Myocyte (in vitro differentiated cells): ENCODE data around the gene UBXN7. TPM values are rescaled to one million over a fixed set of nuclear protein-coding genes. Genes with fewer than 3 reads are reported as not detected.
"Not testable (repeated sequence)": the region's sequence is repeated elsewhere in the genome, so short reads cannot be mapped to it uniquely, and the experiment has no call there.

Experiments used
- DNase-seq: peaks from one replicate; pipeline ENCODE4 v3.0.0-alpha.2; 2012; ENCODE audit warnings: low read depth
- total RNA-seq: library from RNA; depleted of rRNA; stranded (reverse); fragments of >200 nt; gene quantifications from 2 replicates; pipeline ENCODE4 v1.2.3, GENCODE V29; 2014

UBXN7 gene
- total RNA-seq, 1 donor from 2014 or later, result 10.5 TPM

DNA sequence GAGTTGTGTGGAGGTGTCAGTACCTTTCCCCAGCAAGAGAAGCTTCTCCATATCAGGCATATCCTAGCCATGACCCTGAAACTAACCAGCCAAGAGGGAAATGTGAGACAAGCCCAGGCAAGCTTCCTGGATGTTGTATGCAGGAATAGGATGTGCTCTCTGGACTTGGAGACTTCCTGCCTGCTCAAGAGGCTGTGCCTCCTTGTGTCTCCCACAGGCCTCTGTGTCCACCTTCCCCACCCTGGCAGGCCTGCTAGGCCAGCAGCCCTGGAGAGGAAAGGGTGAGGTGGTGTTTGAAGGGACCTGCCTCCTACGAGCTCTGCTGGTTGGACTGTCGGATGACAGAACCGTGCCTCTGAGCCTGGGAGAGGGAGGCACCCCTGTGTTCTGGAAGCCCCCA lies 112.1 kb downstream of the UBXN7 start:
- no peak for DNase-seq

DNA sequence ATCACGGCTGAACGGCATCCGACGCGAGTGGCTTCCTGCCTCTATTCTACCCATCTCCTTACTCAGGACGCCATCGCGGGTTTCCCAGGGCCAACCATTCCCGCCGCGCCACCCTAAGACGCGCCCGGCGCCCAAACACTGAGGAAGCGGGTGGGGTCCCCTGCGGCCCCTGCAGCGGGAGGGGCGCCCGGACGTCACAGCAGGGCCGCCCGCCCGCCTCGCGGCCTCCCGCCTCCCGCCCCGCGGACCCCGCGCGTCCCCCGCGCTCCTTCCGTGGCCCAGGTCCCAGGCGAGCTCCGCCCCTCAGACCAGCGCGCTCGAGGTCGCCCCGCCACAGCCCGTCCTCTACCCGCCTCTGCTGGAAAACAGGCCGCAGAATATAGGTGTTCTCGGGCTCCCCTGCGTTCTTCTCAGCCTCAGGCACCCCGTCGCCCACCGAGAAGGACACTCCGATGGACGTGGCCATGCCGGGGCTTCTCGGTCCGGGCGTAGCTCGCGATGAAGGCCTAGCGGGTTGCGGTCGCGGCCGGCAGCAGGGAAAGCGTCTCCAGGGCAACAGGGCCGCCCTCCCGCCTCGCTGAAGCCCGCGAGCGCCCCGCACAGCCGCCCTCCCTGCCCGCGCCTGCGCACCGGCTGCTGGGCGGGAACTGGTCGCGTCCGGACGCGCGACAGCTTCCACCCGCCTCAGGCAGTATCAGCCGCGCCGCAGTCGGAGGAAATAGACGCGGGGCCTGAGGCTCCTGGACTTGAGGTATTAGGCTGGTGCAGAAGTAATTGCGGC lies 114.3 kb downstream of the UBXN7 start, which contains the start of gene DYNLT2B:
TSS of gene DYNLT2B (minus strand) at position 554 of the 781 bp plus-strand sequence. CDS start at position 466, 88 bp downstream.
- peak; percentile 92 for DNase-seq

DNA sequence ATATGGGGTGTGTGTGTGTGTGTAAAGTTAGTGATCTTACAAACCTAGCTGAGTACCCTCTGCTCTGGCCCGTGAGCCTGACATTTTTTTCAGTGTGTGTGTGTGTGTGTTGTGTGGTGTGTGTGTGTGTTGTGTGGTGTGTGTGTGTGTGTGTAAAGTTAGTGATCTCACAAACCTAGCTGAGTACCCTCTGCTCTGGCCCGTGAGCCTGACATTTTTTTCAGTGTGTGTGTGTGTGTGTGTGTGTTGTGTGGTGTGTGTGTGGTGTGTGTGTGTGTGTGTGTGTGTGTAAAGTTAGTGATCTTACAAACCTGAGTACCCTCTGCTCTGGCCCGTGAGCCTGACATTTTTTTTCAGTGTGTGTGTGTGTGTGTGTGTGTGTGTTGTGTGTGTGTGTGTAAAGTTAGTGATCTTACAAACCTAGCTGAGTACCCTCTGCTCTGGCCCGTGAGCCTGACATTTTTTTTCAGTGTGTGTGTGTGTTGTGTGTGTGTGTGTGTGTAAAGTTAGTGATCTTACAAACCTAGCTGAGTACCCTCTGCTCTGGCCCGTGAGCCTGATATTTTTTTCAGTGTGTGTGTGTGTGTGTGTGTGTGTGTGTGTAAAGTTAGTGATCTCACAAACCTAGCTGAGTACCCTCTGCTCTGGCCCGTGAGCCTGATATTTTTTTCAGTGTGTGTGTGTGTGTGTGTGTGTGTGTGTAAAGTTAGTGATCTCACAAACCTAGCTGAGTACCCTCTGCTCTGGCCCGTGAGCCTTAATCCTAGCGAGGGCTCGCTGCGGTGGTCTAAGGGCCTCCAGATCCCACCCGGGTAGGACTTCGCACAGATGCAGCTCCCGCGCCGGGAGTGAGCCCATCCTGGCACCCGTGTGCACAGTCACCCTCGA lies 115.2 kb downstream of the UBXN7 start:
- DNase-seq, result not testable (repeated sequence)

DNA sequence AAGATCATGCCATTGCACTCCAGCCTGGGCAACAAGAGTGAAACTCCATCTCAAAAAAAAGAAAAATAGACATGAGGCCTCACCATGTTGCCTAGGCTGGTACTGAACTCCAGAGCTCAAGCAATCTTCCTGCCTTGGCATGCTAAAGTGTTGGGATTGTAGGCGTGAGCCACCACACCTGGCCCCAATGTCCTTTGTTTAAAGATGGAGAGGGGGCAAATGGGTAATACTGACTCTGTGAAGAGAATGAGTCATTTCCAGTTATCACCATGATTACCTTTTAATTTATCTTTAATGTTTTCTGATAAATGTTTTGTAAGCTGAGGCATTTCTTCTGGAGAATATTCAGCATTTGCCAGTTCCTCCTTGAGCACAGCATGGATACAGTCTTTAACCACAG lies 116.4 kb downstream of the UBXN7 start:
- no peak for DNase-seq

DNA sequence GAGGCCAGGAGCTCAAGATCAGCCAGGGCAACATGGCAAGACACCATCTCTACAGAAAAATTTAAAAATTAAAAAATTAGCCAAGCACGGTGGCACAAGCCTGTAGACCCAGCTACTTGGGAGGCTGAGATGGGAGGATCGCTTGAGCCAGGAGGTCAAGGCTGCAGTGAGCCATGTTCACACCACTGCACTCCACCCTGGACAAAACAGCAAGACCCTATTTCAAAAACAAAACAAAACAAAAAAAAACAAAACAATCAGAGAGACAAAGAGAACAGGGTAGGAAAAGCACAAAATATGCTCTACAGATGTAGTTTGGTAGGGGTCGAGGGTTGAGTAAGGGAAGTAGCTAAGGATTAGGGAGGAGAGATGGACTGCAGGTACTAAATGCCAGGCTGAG lies 117.6 kb downstream of the UBXN7 start:
- DNase-seq, result no peak

DNA sequence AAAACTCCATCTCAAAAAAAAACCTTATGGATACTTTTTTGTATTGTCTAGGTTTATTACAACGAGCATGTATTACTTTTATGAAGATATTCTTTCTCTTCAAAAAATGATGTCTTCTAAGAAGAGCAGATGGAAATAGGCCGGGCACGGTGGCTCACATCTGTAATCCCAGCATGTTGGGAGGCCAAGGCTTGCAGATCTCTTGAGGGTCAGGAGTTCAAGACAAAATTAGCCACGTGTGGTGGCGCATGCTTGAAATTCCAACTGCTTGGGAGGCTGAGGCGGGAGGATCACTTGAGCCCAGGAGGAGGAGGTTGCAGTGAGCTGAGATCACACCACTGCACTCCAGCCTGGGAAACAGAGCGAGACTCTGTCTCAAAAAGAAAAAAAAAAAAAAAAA lies 118.1 kb downstream of the UBXN7 start:
- not testable (repeated sequence) for DNase-seq

DNA sequence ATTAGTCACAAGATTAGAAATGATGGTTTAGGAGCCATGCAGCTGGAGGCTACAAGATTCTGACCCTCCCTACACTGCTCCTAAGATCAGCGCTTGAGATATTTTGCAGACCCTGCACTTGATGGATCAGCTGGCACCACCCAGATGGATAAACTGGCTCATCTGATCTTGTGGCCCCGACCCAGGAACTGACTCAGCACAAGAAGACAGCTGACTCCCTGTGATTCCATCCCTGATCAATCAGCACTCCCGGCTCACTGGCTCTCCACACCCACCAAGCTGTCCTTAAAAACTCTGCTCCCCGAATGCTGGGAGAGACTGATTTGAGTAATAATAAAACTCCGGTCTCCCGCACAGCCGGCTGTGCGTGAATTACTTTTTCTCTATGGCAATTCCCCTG lies 129.3 kb downstream of the UBXN7 start:
- not testable (repeated sequence) for DNase-seq

DNA sequence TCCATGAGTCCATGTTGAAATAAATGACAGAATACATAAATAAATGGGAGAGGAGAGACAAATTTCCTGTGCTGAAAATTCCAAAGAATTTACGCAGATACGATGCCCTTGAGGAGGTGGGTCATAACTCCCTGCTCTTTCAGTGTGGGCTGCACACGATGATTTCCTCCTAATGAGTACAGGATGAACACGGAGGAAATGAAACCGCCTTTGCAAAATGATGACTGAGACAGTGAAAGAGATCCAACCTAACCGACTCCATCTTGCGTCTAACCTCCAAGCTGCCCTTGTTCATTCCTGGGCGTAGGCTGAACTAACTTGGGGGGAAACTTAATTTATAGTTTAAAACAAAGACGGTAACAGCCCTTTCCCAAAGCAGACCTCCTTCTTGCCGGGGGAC lies 129.7 kb downstream of the UBXN7 start:
- not testable (repeated sequence) for DNase-seq

DNA sequence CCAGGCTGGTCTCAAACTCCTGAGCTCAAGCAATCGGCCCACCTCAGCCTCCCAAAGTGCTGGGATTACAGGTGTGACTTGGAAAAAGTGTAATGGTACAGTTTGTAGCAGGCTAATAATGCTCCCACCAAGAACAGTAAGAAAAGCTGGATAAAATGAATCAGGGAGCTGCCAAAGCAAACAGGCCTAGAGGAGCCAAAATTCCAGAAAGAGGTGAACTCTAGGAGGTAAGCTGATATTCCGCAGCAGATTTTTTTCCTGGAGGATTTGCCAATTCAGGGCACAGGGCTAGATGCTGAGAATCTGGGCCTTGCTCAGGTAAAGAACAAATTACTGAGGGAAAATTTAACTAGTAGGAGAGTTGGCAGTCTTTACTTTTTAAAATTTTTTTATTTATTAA lies 133.7 kb downstream of the UBXN7 start:
- no peak for DNase-seq

Other genes starting within 250 kb of the UBXN7 start
- not detected in 2 replicates for gene ZDHHC19, start 221.0 kb downstream of the UBXN7 start, total RNA-seq
- gene SLC51A, start 215.9 kb downstream of the UBXN7 start, total RNA-seq, result not detected in 2 replicates
- gene PCYT1A, start 144.7 kb downstream of the UBXN7 start, total RNA-seq, result 66.2 and 83.6 TPM in 2 replicates
- gene DYNLT2B, start 114.2 kb downstream of the UBXN7 start, total RNA-seq, result 9.1 and 12.0 TPM in 2 replicates
- 2.4 and 2.7 TPM in 2 replicates for gene TM4SF19, start 94.0 kb downstream of the UBXN7 start, total RNA-seq
- 9.2 and 13.2 TPM in 2 replicates for gene RNF168, start 71.3 kb upstream of the UBXN7 start, total RNA-seq
- 0.53 TPM in 1 of 2 replicates, not detected in the other for gene SMCO1, start 82.9 kb upstream of the UBXN7 start, total RNA-seq
- gene WDR53, start 136.1 kb upstream of the UBXN7 start, total RNA-seq, result 5.5 and 8.3 TPM in 2 replicates
- gene FBXO45, start 136.2 kb upstream of the UBXN7 start, total RNA-seq, result 7.7 and 9.5 TPM in 2 replicates
- gene NRROS, start 207.3 kb upstream of the UBXN7 start, total RNA-seq, result 0.59 and 0.99 TPM in 2 replicates